LNCAP (cell line): ENCODE results near the gene DNAJC7.

Experiments
- TF ChIP-seq, protein P1 (sequence below): fragments of 450-650 bp; IDR thresholded peaks from 2 replicates; pipeline ENCODE4 v1.5.1; 2017; ENCODE audit warnings: mild to moderate bottlenecking

Gene DNAJC7

DNA sequence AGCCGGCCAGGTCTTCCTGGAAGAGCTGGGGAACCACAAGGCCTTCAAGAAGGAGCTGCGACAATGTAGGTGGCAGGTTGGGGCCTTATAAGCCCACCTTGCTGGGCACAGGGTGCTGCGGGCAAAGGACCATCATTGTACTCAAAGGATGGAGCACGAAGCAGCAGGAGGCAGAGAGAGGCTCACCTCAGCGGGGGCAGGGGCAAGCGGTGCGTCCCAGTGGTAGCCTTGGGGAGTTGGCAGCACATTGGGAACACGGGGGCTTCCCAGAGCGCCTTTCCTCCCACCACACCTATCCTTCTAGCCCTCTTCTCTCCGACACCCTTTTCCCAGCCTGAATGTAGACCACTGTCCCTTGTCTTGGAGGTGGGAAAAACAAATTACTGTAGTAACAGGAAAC lies 48.6 kb downstream of the DNAJC7 start:
- TF ChIP-seq, protein P1, sequence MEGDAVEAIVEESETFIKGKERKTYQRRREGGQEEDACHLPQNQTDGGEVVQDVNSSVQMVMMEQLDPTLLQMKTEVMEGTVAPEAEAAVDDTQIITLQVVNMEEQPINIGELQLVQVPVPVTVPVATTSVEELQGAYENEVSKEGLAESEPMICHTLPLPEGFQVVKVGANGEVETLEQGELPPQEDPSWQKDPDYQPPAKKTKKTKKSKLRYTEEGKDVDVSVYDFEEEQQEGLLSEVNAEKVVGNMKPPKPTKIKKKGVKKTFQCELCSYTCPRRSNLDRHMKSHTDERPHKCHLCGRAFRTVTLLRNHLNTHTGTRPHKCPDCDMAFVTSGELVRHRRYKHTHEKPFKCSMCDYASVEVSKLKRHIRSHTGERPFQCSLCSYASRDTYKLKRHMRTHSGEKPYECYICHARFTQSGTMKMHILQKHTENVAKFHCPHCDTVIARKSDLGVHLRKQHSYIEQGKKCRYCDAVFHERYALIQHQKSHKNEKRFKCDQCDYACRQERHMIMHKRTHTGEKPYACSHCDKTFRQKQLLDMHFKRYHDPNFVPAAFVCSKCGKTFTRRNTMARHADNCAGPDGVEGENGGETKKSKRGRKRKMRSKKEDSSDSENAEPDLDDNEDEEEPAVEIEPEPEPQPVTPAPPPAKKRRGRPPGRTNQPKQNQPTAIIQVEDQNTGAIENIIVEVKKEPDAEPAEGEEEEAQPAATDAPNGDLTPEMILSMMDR: no peak

DNA sequence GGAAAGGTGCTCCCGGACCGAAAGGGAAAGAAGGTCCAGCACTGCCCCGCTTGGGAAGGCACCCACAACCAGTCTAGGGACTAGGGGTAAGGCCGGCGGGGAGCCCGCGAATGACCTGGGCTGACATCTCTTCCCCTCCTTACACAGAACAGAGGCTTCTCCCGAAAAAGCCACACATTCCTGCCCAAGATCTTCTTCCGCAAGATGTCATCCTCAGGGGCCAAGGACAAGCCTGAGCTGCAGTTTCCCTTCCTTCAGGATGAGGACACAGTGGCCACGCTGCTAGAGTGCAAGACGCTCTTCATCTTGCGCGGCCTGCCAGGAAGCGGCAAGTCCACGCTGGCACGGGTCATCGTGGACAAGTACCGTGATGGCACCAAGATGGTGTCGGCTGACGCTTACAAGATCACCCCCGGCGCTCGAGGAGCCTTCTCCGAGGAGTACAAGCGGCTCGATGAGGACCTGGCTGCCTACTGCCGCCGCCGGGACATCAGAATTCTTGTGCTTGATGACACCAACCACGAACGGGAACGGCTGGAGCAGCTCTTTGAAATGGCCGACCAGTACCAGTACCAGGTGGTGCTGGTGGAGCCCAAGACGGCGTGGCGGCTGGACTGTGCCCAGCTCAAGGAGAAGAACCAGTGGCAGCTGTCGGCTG lies 49.2 kb downstream of the DNAJC7 start:
- TF ChIP-seq, protein P1: no peak

DNA sequence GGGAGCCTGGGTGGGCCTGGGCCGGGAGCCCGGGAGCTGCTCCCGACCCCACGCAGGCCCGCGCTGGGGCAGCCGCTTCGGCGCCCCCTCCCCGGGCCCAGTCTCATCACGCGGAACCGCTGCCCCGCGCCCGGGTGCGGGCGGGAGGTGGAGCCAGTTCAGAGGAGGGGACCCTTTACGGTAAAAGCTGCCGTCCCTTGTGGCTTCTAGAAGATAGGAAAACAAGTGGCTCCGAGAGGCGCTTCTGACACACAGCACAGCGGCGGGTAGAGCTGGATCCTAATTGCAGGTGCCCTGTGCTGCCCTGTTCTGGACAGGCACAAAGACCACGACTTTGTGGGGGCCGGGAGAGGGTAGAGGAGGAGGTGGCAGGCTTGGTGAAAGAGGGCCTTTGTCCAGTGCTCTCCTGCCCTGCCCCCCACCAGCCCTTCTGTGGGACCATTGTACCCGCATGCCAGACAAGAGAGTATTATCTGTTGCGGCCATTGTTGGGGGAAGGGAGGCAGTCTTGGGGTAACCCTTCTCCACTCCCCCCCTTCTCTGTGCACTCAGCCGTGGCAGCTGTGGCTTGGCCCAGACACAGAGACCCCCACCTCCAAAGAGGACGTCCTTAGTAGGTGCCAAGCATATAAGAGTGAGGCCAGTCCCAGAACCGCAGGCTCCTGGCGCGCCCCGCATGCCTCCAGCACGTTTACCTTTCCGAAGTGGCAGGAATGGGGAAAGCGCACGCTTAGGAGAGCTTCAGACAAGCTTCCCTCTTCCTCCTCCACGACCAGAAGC lies 49.9 kb downstream of the DNAJC7 start:
- TF ChIP-seq, protein P1: no peak

DNA sequence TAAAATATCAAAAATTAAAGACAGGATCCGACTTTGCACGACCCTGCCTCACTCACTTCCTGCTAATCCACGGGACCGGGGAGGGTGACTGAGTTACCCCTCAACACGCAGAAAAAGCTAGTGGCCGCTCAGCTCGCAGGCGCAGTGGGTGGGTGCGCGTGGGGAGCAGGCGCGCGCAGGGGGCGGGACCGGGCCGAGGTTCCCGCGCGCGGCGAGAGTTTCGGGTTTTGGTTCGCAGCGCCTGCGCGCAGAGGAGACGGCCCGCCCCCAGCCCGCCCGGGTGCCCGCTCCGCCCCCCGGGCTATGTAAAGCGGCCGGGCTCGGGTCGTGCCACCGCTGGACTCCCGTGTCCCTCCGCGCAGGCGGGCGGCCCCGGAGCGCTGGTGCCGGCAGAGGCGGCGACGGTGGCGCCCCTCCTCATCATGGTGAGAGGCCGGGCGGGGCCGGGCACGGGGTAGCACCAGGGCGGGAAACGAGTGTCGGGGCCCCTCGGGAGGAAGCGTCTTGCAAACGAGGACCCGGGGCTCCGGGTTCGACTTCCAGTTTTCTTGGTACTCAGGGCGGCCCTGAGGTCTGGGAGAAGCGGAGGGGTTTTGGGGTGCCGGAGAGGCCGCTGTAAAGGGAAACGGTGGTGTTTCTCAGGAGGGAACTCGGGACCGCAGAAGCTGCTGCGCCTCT lies 50.6 kb downstream of the DNAJC7 start, which contains the start of gene CNP:
Gene CNP (plus strand): TSS at position 333 of the 678 bp plus-strand sequence. CDS start 90 bp downstream, at position 423.
- TF ChIP-seq, protein P1: no peak

DNA sequence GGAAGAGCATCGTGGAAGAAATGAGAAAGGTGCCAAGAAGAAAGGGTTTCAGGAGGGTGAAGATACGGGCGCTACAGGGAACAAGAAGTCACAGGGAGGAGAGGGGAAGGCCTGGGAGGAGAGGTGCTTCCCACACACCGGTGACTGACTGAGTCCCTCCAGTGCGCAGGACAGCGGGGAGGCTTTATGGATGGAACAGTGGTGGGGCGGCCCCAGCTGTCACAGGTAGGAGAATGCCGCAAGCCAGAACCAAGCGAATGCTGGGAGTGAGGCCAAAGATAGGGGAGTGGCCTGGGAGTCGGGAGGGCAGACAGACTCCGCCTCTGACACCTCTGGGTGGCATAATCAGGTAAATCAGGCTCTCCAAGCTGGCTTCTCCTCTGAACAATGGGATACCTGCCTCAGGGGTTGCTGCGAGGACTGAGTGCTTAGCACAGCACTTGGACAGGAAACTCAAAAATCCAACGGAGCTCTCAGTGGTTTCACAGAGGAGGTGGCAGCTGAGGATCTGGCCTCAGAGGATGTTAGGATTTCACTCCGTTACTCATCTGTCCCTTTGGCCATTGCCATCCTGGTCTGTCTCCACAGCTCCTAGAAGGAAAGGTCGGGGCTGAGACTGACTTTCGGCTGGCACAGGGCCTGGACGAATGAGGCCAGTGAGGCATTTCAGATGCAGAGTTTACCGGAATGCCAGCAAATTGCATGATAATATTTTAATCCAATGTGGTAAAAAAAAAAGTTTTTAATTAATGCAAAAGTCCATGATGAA lies 51.4 kb downstream of the DNAJC7 start:
- TF ChIP-seq, protein P1: no peak

DNA sequence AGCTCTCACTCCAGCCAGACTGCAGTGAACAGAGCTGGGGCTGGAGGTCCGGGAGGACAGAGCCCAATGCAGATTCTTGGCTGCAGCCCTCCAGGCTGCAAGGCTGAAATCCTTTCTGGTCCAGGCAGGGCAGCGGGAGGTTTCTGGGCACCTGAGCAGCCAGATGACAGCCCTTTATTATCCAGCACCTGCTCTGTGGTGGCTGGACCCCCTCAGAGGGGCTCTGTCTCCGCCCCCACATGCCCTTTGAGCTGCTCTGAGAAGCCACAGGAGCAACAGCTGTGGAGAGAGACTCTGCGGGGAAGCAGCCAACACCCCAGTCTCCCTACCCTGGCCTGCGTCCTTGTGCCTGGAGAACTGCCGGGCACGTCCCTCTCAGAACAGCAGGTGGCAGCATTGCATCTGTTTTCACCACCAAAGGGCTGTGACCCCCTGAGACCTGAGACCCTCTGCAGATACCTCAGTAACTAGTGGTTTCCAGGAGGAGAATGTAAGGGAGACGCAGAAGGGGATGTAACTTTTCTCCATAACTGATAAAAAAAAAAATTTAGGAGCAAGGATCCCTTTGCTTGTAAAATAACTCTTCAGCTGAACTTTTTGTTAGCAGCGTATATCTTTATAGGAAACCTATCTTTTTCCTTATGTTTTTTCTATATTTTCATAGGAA lies 54.3 kb downstream of the DNAJC7 start:
- TF ChIP-seq, protein P1: peak; percentile 93
